Measurements from ENCODE around the gene RDH11.

The RDH11 gene

DNA sequence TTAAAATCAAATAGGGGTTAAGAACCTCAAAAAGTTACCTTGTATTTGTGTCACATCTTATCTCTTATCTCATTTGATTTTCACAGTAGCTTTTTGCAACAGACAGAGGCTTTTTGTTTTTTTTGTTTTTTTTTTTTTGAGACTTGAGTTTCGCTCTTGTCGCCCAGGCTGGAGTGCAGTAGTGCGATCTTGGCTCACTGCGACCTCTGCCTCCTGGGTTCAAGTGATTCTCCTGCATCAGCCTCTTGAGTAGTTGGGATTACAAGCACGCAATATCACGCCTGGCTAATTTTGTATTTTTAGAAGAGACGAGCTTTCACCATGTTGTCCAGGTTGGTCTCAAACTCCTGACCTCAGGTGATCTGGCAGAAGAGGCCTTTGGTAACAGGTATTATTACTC lies 31.8 kb upstream of the RDH11 start:
- no peak overlapping the region for H3K9ac ChIP-seq (ENCODE audit: low read depth, low read length)
- no peaks in the 10 kb centered on the region for H4K20me1 ChIP-seq (ENCODE audit: insufficient read depth, low read length)
- no peak overlapping the region for H3K4me2 ChIP-seq (ENCODE audit: insufficient read depth, low read length)
- DNase-seq: no peak
- H3K36me3 ChIP-seq (ENCODE audit: insufficient read depth, low read length): no peaks in the 10 kb centered on the region
- H3K27me3 ChIP-seq (ENCODE audit: insufficient read depth, low read length, poor library complexity): peaks cover 5% of the 10 kb centered on the region
- no peak for ATAC-seq (ENCODE audit: insufficient read depth, low read depth)
- no peak overlapping the region for H3K4me3 ChIP-seq (ENCODE audit: low read depth in 1 of 2, low read length in 2 of 2)
- no peaks in the 10 kb centered on the region for H3K79me2 ChIP-seq (ENCODE audit: insufficient read depth, low read length)
- H3K4me1 ChIP-seq (ENCODE audit: insufficient read depth, low read length): no peaks in the 10 kb centered on the region
- H3K9me3 ChIP-seq (ENCODE audit: insufficient read depth, low read length, severe bottlenecking): no peaks in the 10 kb centered on the region
- H2AFZ ChIP-seq (ENCODE audit: low read depth, low read length): no peak overlapping the region
- H3K27ac ChIP-seq (ENCODE audit: low read length): no peak overlapping the region
- TF ChIP-seq, protein P1, sequence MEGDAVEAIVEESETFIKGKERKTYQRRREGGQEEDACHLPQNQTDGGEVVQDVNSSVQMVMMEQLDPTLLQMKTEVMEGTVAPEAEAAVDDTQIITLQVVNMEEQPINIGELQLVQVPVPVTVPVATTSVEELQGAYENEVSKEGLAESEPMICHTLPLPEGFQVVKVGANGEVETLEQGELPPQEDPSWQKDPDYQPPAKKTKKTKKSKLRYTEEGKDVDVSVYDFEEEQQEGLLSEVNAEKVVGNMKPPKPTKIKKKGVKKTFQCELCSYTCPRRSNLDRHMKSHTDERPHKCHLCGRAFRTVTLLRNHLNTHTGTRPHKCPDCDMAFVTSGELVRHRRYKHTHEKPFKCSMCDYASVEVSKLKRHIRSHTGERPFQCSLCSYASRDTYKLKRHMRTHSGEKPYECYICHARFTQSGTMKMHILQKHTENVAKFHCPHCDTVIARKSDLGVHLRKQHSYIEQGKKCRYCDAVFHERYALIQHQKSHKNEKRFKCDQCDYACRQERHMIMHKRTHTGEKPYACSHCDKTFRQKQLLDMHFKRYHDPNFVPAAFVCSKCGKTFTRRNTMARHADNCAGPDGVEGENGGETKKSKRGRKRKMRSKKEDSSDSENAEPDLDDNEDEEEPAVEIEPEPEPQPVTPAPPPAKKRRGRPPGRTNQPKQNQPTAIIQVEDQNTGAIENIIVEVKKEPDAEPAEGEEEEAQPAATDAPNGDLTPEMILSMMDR (IDR thresholded peaks at IDR 0.05; ENCODE audit: borderline replicate concordance, extremely low read depth, low read length, poor library complexity, severe bottlenecking): no peak
- TF ChIP-seq EZH2 (IDR thresholded peaks at IDR 0.05; ENCODE audit: borderline replicate concordance, low read depth, low read length, severe bottlenecking): no peak

DNA sequence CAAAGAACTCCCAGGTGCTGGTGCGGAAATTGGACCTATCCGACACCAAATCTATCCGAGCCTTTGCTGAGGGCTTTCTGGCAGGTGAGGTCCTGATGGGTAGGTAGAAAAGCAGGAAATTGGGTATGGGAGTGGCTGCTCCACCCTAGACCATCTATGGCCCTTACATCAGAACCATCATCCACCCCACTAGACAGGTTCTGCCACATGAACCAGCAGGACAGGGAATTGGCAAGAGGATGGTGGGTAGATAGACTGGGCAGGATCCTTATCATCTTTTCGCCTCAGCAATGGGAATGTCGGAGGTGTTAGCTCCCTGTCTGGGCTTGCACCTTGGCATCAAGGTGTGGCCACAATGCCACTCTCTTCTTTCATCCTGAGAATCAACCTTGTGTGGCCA lies 29.6 kb upstream of the RDH11 start:
- H3K4me2 ChIP-seq (ENCODE audit: insufficient read depth, low read length): no peak overlapping the region
- ATAC-seq (ENCODE audit: insufficient read depth, low read depth) (no peak), DNase-seq (no peak)
- no peak overlapping the region for H3K4me3 ChIP-seq (ENCODE audit: low read depth in 1 of 2, low read length in 2 of 2)
- no peaks in the 10 kb centered on the region for H3K79me2 ChIP-seq (ENCODE audit: insufficient read depth, low read length)
- no peaks in the 10 kb centered on the region for H3K36me3 ChIP-seq (ENCODE audit: insufficient read depth, low read length)
- TF ChIP-seq, protein P1 (IDR thresholded peaks at IDR 0.05; ENCODE audit: borderline replicate concordance, extremely low read depth, low read length, poor library complexity, severe bottlenecking): no peak
- TF ChIP-seq EZH2 (IDR thresholded peaks at IDR 0.05; ENCODE audit: borderline replicate concordance, low read depth, low read length, severe bottlenecking): no peak
- no peaks in the 10 kb centered on the region for H4K20me1 ChIP-seq (ENCODE audit: insufficient read depth, low read length)
- no peak overlapping the region for H3K9ac ChIP-seq (ENCODE audit: low read depth, low read length)
- no peak overlapping the region for H3K27ac ChIP-seq (ENCODE audit: low read length)
- H3K4me1 ChIP-seq (ENCODE audit: insufficient read depth, low read length): no peaks in the 10 kb centered on the region
- H2AFZ ChIP-seq (ENCODE audit: low read depth, low read length): no peak overlapping the region
- peaks cover 5% of the 10 kb centered on the region for H3K27me3 ChIP-seq (ENCODE audit: insufficient read depth, low read length, poor library complexity)
- H3K9me3 ChIP-seq (ENCODE audit: insufficient read depth, low read length, severe bottlenecking): no peaks in the 10 kb centered on the region

DNA sequence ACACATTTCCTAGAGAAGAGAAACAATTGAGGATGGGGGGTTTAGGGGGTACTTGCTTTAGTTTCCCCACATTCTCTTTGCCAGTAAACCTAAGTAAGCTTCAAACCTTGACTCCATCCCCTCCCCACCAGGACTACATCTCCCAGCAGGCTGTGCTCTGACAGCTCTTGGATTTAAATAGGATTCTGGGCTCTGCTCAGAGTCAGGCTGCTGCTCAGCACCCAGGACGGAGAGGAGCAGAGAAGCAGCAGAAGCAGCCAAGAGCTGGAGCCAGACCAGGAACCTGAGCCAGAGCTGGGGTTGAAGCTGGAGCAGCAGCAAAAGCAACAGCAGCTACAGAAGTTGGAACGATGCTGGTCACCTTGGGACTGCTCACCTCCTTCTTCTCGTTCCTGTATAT lies 26.7 kb upstream of the RDH11 start:
- H2AFZ ChIP-seq (ENCODE audit: low read depth, low read length): no peak overlapping the region
- no peaks in the 10 kb centered on the region for H4K20me1 ChIP-seq (ENCODE audit: insufficient read depth, low read length)
- ATAC-seq (ENCODE audit: insufficient read depth, low read depth) (no peak), DNase-seq (no peak)
- no peak overlapping the region for H3K4me2 ChIP-seq (ENCODE audit: insufficient read depth, low read length)
- no peak overlapping the region for H3K4me3 ChIP-seq (ENCODE audit: low read depth in 1 of 2, low read length in 2 of 2)
- peaks cover 12% of the 10 kb centered on the region for H3K27me3 ChIP-seq (ENCODE audit: insufficient read depth, low read length, poor library complexity)
- H3K9ac ChIP-seq (ENCODE audit: low read depth, low read length): no peak overlapping the region
- H3K4me1 ChIP-seq (ENCODE audit: insufficient read depth, low read length): no peaks in the 10 kb centered on the region
- H3K9me3 ChIP-seq (ENCODE audit: insufficient read depth, low read length, severe bottlenecking): no peaks in the 10 kb centered on the region
- no peak for TF ChIP-seq EZH2 (IDR thresholded peaks at IDR 0.05; ENCODE audit: borderline replicate concordance, low read depth, low read length, severe bottlenecking)
- TF ChIP-seq, protein P1 (IDR thresholded peaks at IDR 0.05; ENCODE audit: borderline replicate concordance, extremely low read depth, low read length, poor library complexity, severe bottlenecking): no peak
- H3K27ac ChIP-seq (ENCODE audit: low read length): no peak overlapping the region
- no peaks in the 10 kb centered on the region for H3K79me2 ChIP-seq (ENCODE audit: insufficient read depth, low read length)
- no peaks in the 10 kb centered on the region for H3K36me3 ChIP-seq (ENCODE audit: insufficient read depth, low read length)

DNA sequence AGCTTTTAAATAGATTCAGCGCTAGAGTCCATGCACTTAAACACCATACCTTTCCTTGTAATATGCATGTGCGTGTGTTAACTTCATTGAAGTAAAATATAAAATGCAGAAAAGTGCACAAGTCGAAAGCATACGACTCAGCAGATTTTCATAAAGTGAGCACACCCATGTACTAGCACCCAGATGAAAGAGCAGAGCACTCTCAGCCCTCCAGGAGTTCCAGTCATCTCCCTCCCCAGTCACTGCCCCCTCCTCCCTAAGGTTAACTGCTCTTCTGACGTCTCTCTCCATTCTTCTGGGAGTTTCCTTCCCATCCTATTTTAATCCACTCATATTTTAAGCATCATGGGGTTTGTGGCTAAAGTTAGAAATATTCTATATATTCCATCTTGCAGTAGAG lies 26.3 kb upstream of the RDH11 start:
- no peak for TF ChIP-seq EZH2 (IDR thresholded peaks at IDR 0.05; ENCODE audit: borderline replicate concordance, low read depth, low read length, severe bottlenecking)
- no peak overlapping the region for H3K9ac ChIP-seq (ENCODE audit: low read depth, low read length)
- H3K4me1 ChIP-seq (ENCODE audit: insufficient read depth, low read length): no peaks in the 10 kb centered on the region
- ATAC-seq (ENCODE audit: insufficient read depth, low read depth): no peak
- H3K79me2 ChIP-seq (ENCODE audit: insufficient read depth, low read length): no peaks in the 10 kb centered on the region
- H3K9me3 ChIP-seq (ENCODE audit: insufficient read depth, low read length, severe bottlenecking): no peaks in the 10 kb centered on the region
- no peak overlapping the region for H3K4me3 ChIP-seq (ENCODE audit: low read depth in 1 of 2, low read length in 2 of 2)
- H4K20me1 ChIP-seq (ENCODE audit: insufficient read depth, low read length): no peaks in the 10 kb centered on the region
- no peak overlapping the region for H3K27ac ChIP-seq (ENCODE audit: low read length)
- H3K27me3 ChIP-seq (ENCODE audit: insufficient read depth, low read length, poor library complexity): peaks cover 12% of the 10 kb centered on the region
- no peak overlapping the region for H2AFZ ChIP-seq (ENCODE audit: low read depth, low read length)
- no peak overlapping the region for H3K4me2 ChIP-seq (ENCODE audit: insufficient read depth, low read length)
- H3K36me3 ChIP-seq (ENCODE audit: insufficient read depth, low read length): no peaks in the 10 kb centered on the region
- no peak for DNase-seq
